ENCODE results near the gene CDCP1. TPM values are rescaled to one million over a fixed set of nuclear protein-coding genes. Genes with fewer than 3 reads are reported as not detected.

CDCP1 gene
- polyA plus RNA-seq, 3 donors = 0.89 to 1.8 (median 1.1) TPM

Other genes starting within 250 kb of the CDCP1 start
- gene ZDHHC3, start 170.2 kb downstream of the CDCP1 start, polyA plus RNA-seq (ENCODE audit: insufficient read length in 3 of 3) = 10 to 100 TPM; 76.1 to 81.4 (median 80.0) TPM
- 10 to 100 TPM; 49.5 to 51.7 (median 51.5) TPM for gene EXOSC7, start 170.1 kb downstream of the CDCP1 start, polyA plus RNA-seq (ENCODE audit: insufficient read length in 3 of 3)
- gene CLEC3B, start 120.1 kb downstream of the CDCP1 start, polyA plus RNA-seq (ENCODE audit: insufficient read length in 3 of 3) = 10 to 100 TPM; 19.9 to 22.8 (median 20.9) TPM
- 1 to 10 TPM; 5.3 to 5.5 (median 5.4) TPM for gene TMEM158, start 79.9 kb upstream of the CDCP1 start, polyA plus RNA-seq (ENCODE audit: insufficient read length in 3 of 3)
- gene LARS2, start 242.2 kb upstream of the CDCP1 start, polyA plus RNA-seq (ENCODE audit: insufficient read length in 3 of 3) = 10 to 100 TPM; 28.5 to 31.0 (median 29.8) TPM

Data from right renal cortex interstitium (tissue), 3 donors.